Neural progenitor cell (in vitro differentiated cells): ENCODE data around the gene GRAMD4. TPM values are rescaled to one million over a fixed set of nuclear protein-coding genes. Genes with fewer than 3 reads are reported as not detected.

Experiments
- DNase-seq: peaks from one replicate; pipeline ENCODE4 v3.0.0-alpha.2; 2016; ENCODE audit warnings: low spot score
- H2AFZ ChIP-seq: fragments of 200-600 bp; sonication (generic); replicated peaks from 2 replicates; pipeline ENCODE4 v1.6.1; 2016; ENCODE audit warnings: antibody characterized with exemption
- H3F3A ChIP-seq: fragments of 200-600 bp; sonication (generic); 2 replicates; pipeline ENCODE4 v1.6.1; 2016; ENCODE audit warnings: antibody characterized with exemption, low read depth
- H3K27ac ChIP-seq: fragments of 200-600 bp; sonication (generic); 2 replicates; pipeline ENCODE4 v1.5.1; 2016; ENCODE audit warnings: mild to moderate bottlenecking
- H3K27me3 ChIP-seq: fragments of 200-600 bp; sonication (generic); 2 replicates; pipeline ENCODE4 v1.6.1; 2016; ENCODE audit warnings: mild to moderate bottlenecking, moderate library complexity
- H3K36me3 ChIP-seq: fragments of 200-600 bp; sonication (generic); 2 replicates; pipeline ENCODE4 v1.5.1; 2016
- H3K4me1 ChIP-seq: fragments of 200-600 bp; sonication (generic); 2 replicates; pipeline ENCODE4 v1.6.1; 2016; ENCODE audit warnings: mixed run types
- H3K4me2 ChIP-seq: fragments of 200-600 bp; sonication (generic); 2 replicates; pipeline ENCODE4 v1.6.1; 2016
- H3K4me3 ChIP-seq: fragments of 200-600 bp; sonication (generic); 2 replicates; pipeline ENCODE4 v1.5.1; 2016
- H3K79me2 ChIP-seq: fragments of 200-600 bp; sonication (generic); 2 replicates; pipeline ENCODE4 v1.6.1; 2016; ENCODE audit warnings: low read depth
- H3K9ac ChIP-seq: fragments of 200-600 bp; sonication (generic); 2 replicates; pipeline ENCODE4 v1.6.1; 2016
- H3K9me3 ChIP-seq: fragments of 200-600 bp; sonication (generic); 2 replicates; pipeline ENCODE4 v1.5.1; 2016; ENCODE audit warnings: low read depth
- H4K20me1 ChIP-seq: fragments of 200-600 bp; sonication (generic); 2 replicates; pipeline ENCODE4 v1.6.1; 2016; ENCODE audit warnings: low read depth
- H3K27ac Mint-ChIP-seq: 3 replicates; pipeline ENCODE4 v1.8.0; 2021; ENCODE audit warnings: mixed read lengths
- H3K27me3 Mint-ChIP-seq: 2 replicates; pipeline ENCODE4 v1.8.0; 2022; ENCODE audit warnings: low read depth, mild to moderate bottlenecking, inconsistent platforms, moderate library complexity, mixed read lengths; ENCODE audit not compliant: insufficient read depth
- H3K36me3 Mint-ChIP-seq: 3 replicates; pipeline ENCODE4 v1.8.0; 2021; ENCODE audit warnings: mixed read lengths
- H3K4me1 Mint-ChIP-seq: 3 replicates; pipeline ENCODE4 v1.8.0; 2021; ENCODE audit warnings: mixed read lengths
- H3K4me3 Mint-ChIP-seq: 3 replicates; pipeline ENCODE4 v1.8.0; 2021; ENCODE audit warnings: mild to moderate bottlenecking, moderate library complexity, mixed read lengths
- H3K9me3 Mint-ChIP-seq: 3 replicates; pipeline ENCODE4 v1.8.0; 2020; ENCODE audit warnings: mixed read lengths
- CTCF ChIP-seq: fragments of 200-600 bp; sonication (generic); IDR thresholded peaks from 2 replicates; pipeline ENCODE4 v1.5.1; 2017; ENCODE audit warnings: antibody characterized with exemption, mild to moderate bottlenecking
- EZH2 ChIP-seq: fragments of 200-600 bp; sonication (generic); IDR thresholded peaks from 2 replicates; pipeline ENCODE4 v1.6.1; 2017; ENCODE audit warnings: antibody characterized with exemption, mild to moderate bottlenecking, moderate library complexity
- EZH2phosphoT487 ChIP-seq: fragments of 200-600 bp; sonication (generic); IDR thresholded peaks from 2 replicates; pipeline ENCODE4 v1.6.1; 2017; ENCODE audit warnings: antibody characterized with exemption
- total RNA-seq: library from RNA; depleted of rRNA; stranded (reverse); fragments of >200 nt; gene quantifications from 2 replicates; pipeline ENCODE4 v1.2.3, GENCODE V29; 2015; ENCODE audit warnings: low replicate concordance

The GRAMD4 gene
- total RNA-seq, 1 donor from 2014 or later = 32.2 TPM

- Histone ChIP-seq H3K36me3 (no peaks in the 10 kb centered on the region), H2AFZ (no peak overlapping the region), H4K20me1 (peaks cover 14% of the 10 kb centered on the region), H3K27ac (no peak overlapping the region), H3K79me2 (peaks cover 3% of the 10 kb centered on the region), H3K9me3 (no peaks in the 10 kb centered on the region), H3F3A (peaks cover 11% of the 10 kb centered on the region), H3K4me1 (peaks cover 6% of the 10 kb centered on the region), H3K27me3 (peaks cover 36% of the 10 kb centered on the region), H3K4me3 (no peak overlapping the region), H3K9ac (no peak overlapping the region), H3K4me2 (no peak overlapping the region)
- TF ChIP-seq EZH2phosphoT487 (no peak), CTCF (no peak), EZH2 (no peak)
- Mint-ChIP-seq H3K4me3 (no peak overlapping the region), H3K27me3 (peaks cover 3% of the 10 kb centered on the region), H3K9me3 (peaks cover 6% of the 10 kb centered on the region), H3K27ac (peak overlapping the region; percentile 78), H3K4me1 (peaks cover 16% of the 10 kb centered on the region), H3K36me3 (no peaks in the 10 kb centered on the region)
- peak; percentile 1 for DNase-seq
These were observed 46.3 kb upstream of the GRAMD4 start for GRCh38 chr22:46573781-46574437.

DNA sequence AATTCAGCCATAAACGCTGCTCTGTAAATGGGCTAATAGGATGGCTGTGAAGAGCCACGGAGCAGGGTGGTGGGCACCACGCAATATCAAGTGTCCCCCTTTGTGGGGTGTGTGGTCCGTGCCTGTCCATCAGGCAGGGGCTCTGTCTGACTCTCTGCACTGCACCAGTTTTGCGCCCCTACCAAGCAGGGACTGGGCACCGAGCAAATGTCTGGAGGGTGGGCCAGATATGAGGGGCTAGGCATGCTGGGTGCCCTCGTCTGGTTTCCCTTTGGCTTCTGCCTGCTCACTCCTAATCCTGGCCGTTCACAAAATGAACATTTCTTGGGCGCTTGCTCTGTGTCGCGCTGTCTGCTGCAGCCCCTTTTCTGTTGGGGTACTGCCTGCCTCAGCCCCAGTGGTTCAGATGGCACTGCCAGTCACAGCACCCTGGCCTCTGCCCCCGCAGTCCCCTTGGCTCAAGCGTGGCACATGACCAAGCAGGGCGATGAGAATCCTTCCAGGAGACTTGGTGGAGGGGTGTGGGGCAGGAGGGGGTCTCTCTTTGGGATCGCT, 45.7 kb upstream of the GRAMD4 start:
- no peak overlapping the region for H3K27ac ChIP-seq
- TF ChIP-seq CTCF (no peak), EZH2phosphoT487 (no peak), EZH2 (no peak)
- peak; percentile 0 for DNase-seq

GRCh38 chr22:46574993-46575910, 44.9 kb upstream of the GRAMD4 start:
- peak; percentile 30 for DNase-seq

More for the DNA sequence above, 45.7 kb upstream of the GRAMD4 start:
- H3K4me1 ChIP-seq = peaks cover 6% of the 10 kb centered on the region
- no peak overlapping the region for H2AFZ ChIP-seq
- H3K4me1 Mint-ChIP-seq = peaks cover 22% of the 10 kb centered on the region
- peaks cover 3% of the 10 kb centered on the region for H3K79me2 ChIP-seq
- peaks cover 15% of the 10 kb centered on the region for H3F3A ChIP-seq
- H4K20me1 ChIP-seq = peaks cover 20% of the 10 kb centered on the region
- H3K4me2 ChIP-seq = no peak overlapping the region
- H3K36me3 Mint-ChIP-seq = no peaks in the 10 kb centered on the region
- no peaks in the 10 kb centered on the region for H3K9me3 ChIP-seq
- H3K27ac Mint-ChIP-seq = no peak overlapping the region
- H3K4me3 ChIP-seq = no peak overlapping the region
- H3K9me3 Mint-ChIP-seq = peaks cover 6% of the 10 kb centered on the region
- H3K9ac ChIP-seq = no peak overlapping the region
- peak overlapping the region; percentile 85 for H3K4me3 Mint-ChIP-seq
- peaks cover 36% of the 10 kb centered on the region for H3K27me3 ChIP-seq
- no peaks in the 10 kb centered on the region for H3K36me3 ChIP-seq
- peaks cover 3% of the 10 kb centered on the region for H3K27me3 Mint-ChIP-seq

More at GRCh38 chr22:46574993-46575910, 44.9 kb upstream of the GRAMD4 start:
- H3K27ac Mint-ChIP-seq = peak overlapping the region; percentile 78
- Histone ChIP-seq H3K79me2 (peaks cover 3% of the 10 kb centered on the region), H3F3A (peaks cover 15% of the 10 kb centered on the region), H3K9ac (no peak overlapping the region), H3K4me2 (no peak overlapping the region), H3K27ac (no peak overlapping the region), H3K4me1 (peaks cover 6% of the 10 kb centered on the region), H3K4me3 (no peak overlapping the region), H2AFZ (no peak overlapping the region), H3K36me3 (no peaks in the 10 kb centered on the region), H3K9me3 (no peaks in the 10 kb centered on the region), H3K27me3 (peaks cover 36% of the 10 kb centered on the region), H4K20me1 (peaks cover 27% of the 10 kb centered on the region)
- H3K27me3 Mint-ChIP-seq = peaks cover 3% of the 10 kb centered on the region
- peaks cover 29% of the 10 kb centered on the region for H3K4me1 Mint-ChIP-seq
- TF ChIP-seq EZH2phosphoT487 (no peak), CTCF (no peak), EZH2 (no peak)
- peaks cover 6% of the 10 kb centered on the region for H3K9me3 Mint-ChIP-seq
- H3K4me3 Mint-ChIP-seq = peak overlapping the region; percentile 85
- H3K36me3 Mint-ChIP-seq = no peaks in the 10 kb centered on the region
